RWPE2 (cell line): ENCODE measurements around the gene SOX8.

Experiments used
- ATAC-seq: fragments of 200-7000 bp; cut with Tn5 transposase; 3 replicates; pipeline ENCODE4 v1.9.1; 2021; ENCODE audit warnings: low read depth
- DNase-seq: peaks from one replicate; pipeline ENCODE4 v3.0.0-alpha.2; 2020; ENCODE audit warnings: low spot score
- H3K27ac ChIP-seq: fragments of 450-650 bp; 2 replicates; pipeline ENCODE4 v1.5.1; 2017; ENCODE audit warnings: mild to moderate bottlenecking; ENCODE audit not compliant: poor library complexity, severe bottlenecking
- H3K27me3 ChIP-seq: fragments of 250-450 bp; sonication (Bioruptor Pico); 2 replicates; pipeline ENCODE4 v1.5.1; 2021; ENCODE audit warnings: mild to moderate bottlenecking, moderate library complexity; ENCODE audit not compliant: insufficient read depth, poor library complexity, severe bottlenecking
- H3K36me3 ChIP-seq: fragments of 250-450 bp; sonication (Bioruptor Pico); 2 replicates; pipeline ENCODE4 v1.5.1; 2020; ENCODE audit warnings: low read depth, mild to moderate bottlenecking, moderate library complexity
- H3K4me1 ChIP-seq: fragments of 250-450 bp; sonication (Bioruptor Pico); 2 replicates; pipeline ENCODE4 v1.5.1; 2021; ENCODE audit warnings: mild to moderate bottlenecking, moderate library complexity; ENCODE audit not compliant: insufficient read depth, poor library complexity, severe bottlenecking
- H3K4me3 ChIP-seq: fragments of 250-450 bp; sonication (Bioruptor Pico); 2 replicates; pipeline ENCODE4 v1.5.1; 2021; ENCODE audit warnings: mild to moderate bottlenecking, moderate library complexity; ENCODE audit not compliant: severe bottlenecking
- H3K9me3 ChIP-seq: fragments of 250-450 bp; sonication (Bioruptor Pico); 2 replicates; pipeline ENCODE4 v1.5.1; 2021; ENCODE audit warnings: mild to moderate bottlenecking, moderate library complexity; ENCODE audit not compliant: severe bottlenecking
- CTCF ChIP-seq: fragments of 450-650 bp; IDR thresholded peaks from one replicate; pipeline ENCODE4 v1.5.1; 2017; ENCODE audit warnings: mild to moderate bottlenecking, moderate library complexity; ENCODE audit not compliant: poor library complexity, severe bottlenecking

The SOX8 gene

GRCh38 chr16:970386-970765 lies 11.2 kb upstream of the SOX8 start:
- H3K9me3 ChIP-seq, result peaks cover 10% of the 10 kb centered on the region
- no peaks in the 10 kb centered on the region for H3K27me3 ChIP-seq
- no peak for TF ChIP-seq CTCF
- no peak for DNase-seq
- H3K4me1 ChIP-seq, result no peaks in the 10 kb centered on the region
- no peaks in the 10 kb centered on the region for H3K36me3 ChIP-seq
- H3K4me3 ChIP-seq, result peak overlapping the region; percentile 78
- ATAC-seq, result peak; percentile 35
- peak overlapping the region; percentile 43 for H3K27ac ChIP-seq

DNA sequence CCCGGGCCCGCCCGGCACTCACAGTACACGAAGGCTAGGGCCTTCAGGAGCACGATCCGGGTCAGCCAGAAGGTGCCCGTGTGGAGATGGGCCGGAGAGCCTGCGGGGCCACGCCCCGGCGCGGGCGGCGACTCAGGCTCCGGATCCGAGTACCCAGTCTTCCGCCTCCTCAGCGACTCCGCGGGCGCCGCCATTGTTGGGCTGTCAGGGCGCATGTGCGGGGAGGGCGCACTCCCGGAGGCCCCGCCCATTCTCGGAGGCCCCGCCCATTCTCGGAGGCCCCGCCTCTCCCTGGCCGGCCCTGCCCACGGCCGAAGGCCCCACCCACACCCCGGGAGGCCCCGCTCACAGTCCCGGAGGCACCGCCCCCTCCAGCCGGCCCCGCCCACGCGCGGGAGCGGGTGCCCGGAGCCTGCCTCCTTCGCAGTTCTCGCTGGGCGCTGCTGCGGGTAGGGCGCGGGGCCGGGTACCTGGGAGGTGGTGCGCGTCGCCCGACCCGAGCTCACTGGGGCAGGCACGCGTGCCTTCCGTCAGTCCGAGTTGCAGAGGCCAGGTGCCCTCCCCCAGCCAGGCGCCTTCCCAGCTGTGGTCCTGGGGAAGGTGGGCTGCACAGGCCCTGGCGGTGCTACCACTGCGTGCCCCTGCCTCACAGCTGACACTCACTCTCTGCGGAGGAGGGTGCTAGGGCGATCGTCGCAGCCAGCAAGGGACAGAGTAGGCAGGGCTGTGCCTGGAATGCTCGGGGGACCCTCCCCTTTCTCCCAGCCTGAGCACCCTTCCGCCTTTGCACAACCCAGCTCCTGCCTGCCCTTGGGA lies 10.6 kb upstream of the SOX8 start, which contains the start of gene LMF1:
Gene LMF1 (minus strand): TSS at position 219 of the 816 bp plus-strand sequence. CDS start 4 bp downstream, at position 215.
- peak; percentile 82 for ATAC-seq
- Histone ChIP-seq H3K36me3 (no peaks in the 10 kb centered on the region), H3K27me3 (no peaks in the 10 kb centered on the region), H3K4me1 (no peaks in the 10 kb centered on the region), H3K27ac (peak within 1 kb of the TSS; percentile 43), H3K4me3 (peak within 1 kb of the TSS; percentile 78), H3K9me3 (peaks cover 6% of the 10 kb centered on the region)
- no peak for TF ChIP-seq CTCF
- DNase-seq, result peak; percentile 85

GRCh38 chr16:971582-971905 lies 10.0 kb upstream of the SOX8 start:
- no peaks in the 10 kb centered on the region for H3K27me3 ChIP-seq
- H3K4me3 ChIP-seq, result no peak overlapping the region
- H3K9me3 ChIP-seq, result peaks cover 4% of the 10 kb centered on the region
- H3K36me3 ChIP-seq, result no peaks in the 10 kb centered on the region
- no peak overlapping the region for H3K27ac ChIP-seq
- ATAC-seq (no peak), DNase-seq (no peak)
- no peaks in the 10 kb centered on the region for H3K4me1 ChIP-seq
- no peak for TF ChIP-seq CTCF

- Histone ChIP-seq H3K27me3 (no peaks in the 10 kb centered on the region), H3K36me3 (no peaks in the 10 kb centered on the region), H3K4me3 (no peak overlapping the region), H3K27ac (no peak overlapping the region), H3K4me1 (no peaks in the 10 kb centered on the region), H3K9me3 (peaks cover under 1% of the 10 kb centered on the region)
- no peak for TF ChIP-seq CTCF
- ATAC-seq (no peak), DNase-seq (no peak)
These were observed 9.6 kb upstream of the SOX8 start for GRCh38 chr16:971981-972315.

GRCh38 chr16:972316-973002 lies 9.1 kb upstream of the SOX8 start:
- no peak for TF ChIP-seq CTCF
- H3K36me3 ChIP-seq, result no peaks in the 10 kb centered on the region
- no peak overlapping the region for H3K27ac ChIP-seq
- H3K4me3 ChIP-seq, result no peak overlapping the region
- DNase-seq (peak; percentile 68), ATAC-seq (no peak)
- H3K4me1 ChIP-seq, result no peaks in the 10 kb centered on the region
- H3K9me3 ChIP-seq, result no peaks in the 10 kb centered on the region
- no peaks in the 10 kb centered on the region for H3K27me3 ChIP-seq
